Stimulated activated CD4-positive, alpha-beta T cell treated with anti-CD3 and anti-CD28 coated beads, Interleukin-15, amount 100 ng/mL, for 48 hours (primary cell): ENCODE measurements around the gene RIT2.
"Not testable (repeated sequence)": the region's sequence is repeated elsewhere in the genome, so short reads cannot be mapped to it uniquely, and the experiment has no call there.

ENCODE experiments used
- DNase-seq, 2 donors: peaks; one replicate each; pipeline ENCODE4 v3.0.0-alpha.2; 2020; ENCODE audit warnings: low read depth in 2 of 2

Gene RIT2

GRCh38 chr18:42760290-42760689 is 355.2 kb downstream of the RIT2 start:
- no peak for DNase-seq

- DNase-seq: no peak
These were observed 356.6 kb downstream of the RIT2 start for GRCh38 chr18:42758852-42759251.

- no peak for DNase-seq
These were observed 359.3 kb downstream of the RIT2 start for GRCh38 chr18:42756214-42756613.

- DNase-seq: no peak
These were observed 362.6 kb downstream of the RIT2 start for GRCh38 chr18:42752916-42753315.

- no peak for DNase-seq
These were observed 368.7 kb downstream of the RIT2 start for GRCh38 chr18:42746794-42747193.

- DNase-seq: no peak
These were observed 369.6 kb downstream of the RIT2 start for GRCh38 chr18:42745931-42746330.

GRCh38 chr18:42745171-42745570 is 370.3 kb downstream of the RIT2 start:
- DNase-seq: no peak

- DNase-seq: no peak
These were observed 371.9 kb downstream of the RIT2 start for GRCh38 chr18:42743373-42744138.

- DNase-seq: no peak
These were observed 372.5 kb downstream of the RIT2 start for GRCh38 chr18:42742969-42743368.

GRCh38 chr18:42742474-42742873 is 373.0 kb downstream of the RIT2 start:
- no peak for DNase-seq

GRCh38 chr18:42741805-42742347 is 373.6 kb downstream of the RIT2 start:
- not testable (repeated sequence) for DNase-seq

- not testable (repeated sequence) for DNase-seq
These were observed 374.2 kb downstream of the RIT2 start for GRCh38 chr18:42741299-42741698.

- DNase-seq: no peak
These were observed 379.4 kb downstream of the RIT2 start for GRCh38 chr18:42736074-42736473.

GRCh38 chr18:42734520-42734919 is 381.0 kb downstream of the RIT2 start:
- DNase-seq: no peak

- DNase-seq: no peak
These were observed 385.2 kb downstream of the RIT2 start for GRCh38 chr18:42730272-42730671.

- DNase-seq: no peak
These were observed 396.3 kb downstream of the RIT2 start for GRCh38 chr18:42719221-42719620.

GRCh38 chr18:42712065-42712464 is 403.4 kb downstream of the RIT2 start:
- no peak for DNase-seq

- DNase-seq: no peak
These were observed 408.4 kb downstream of the RIT2 start for GRCh38 chr18:42707080-42707479.

- no peak for DNase-seq
These were observed 408.9 kb downstream of the RIT2 start for GRCh38 chr18:42706618-42707017.

GRCh38 chr18:42706029-42706608 is 409.4 kb downstream of the RIT2 start:
- DNase-seq: no peak
